GM12878 (cell line): ENCODE measurements around the gene LHX2. TPM values are rescaled to one million over a fixed set of nuclear protein-coding genes. Genes with fewer than 3 reads are reported as not detected.

ENCODE experiments used
- ATAC-seq: fragments of 200-7000 bp; cut with Tn5 transposase; 3 replicates; pipeline ENCODE4 v1.9.1; 2020; ENCODE audit warnings: mild to moderate bottlenecking, moderate library complexity
- BruUV-seq: library from RNA; stranded (reverse); fragments of 400-500 nt; replicated peaks from 2 replicates; lab custom pipeline; 2021; lab: Mats Ljungman, UMichigan
- CTCF ChIA-PET: fragments of 300-600 bp; sonication (Branson Sonifier 250); formaldehyde crosslinking; extraction: SDS; loops from one replicate; lab custom pipeline; 2021; ENCODE audit warnings: inconsistent platforms; lab: Yijun Ruan, JAX
- POLR2A ChIA-PET: fragments of 350-600 bp; formaldehyde crosslinking; extraction: SDS; loops from one replicate; lab custom pipeline; 2021; ENCODE audit warnings: inconsistent platforms; lab: Charles Lee
- RAD21 ChIA-PET: fragments of 300-600 bp; sonication (Branson Sonifier 250); formaldehyde crosslinking; loops from one replicate; lab custom pipeline; 2023; ENCODE audit warnings: antibody characterized with exemption; ENCODE audit not compliant: unreplicated experiment; lab: Charles Lee
- SMC1A ChIA-PET: fragments of 300-600 bp; sonication (Branson Sonifier 250); formaldehyde crosslinking; loops from one replicate; lab custom pipeline; 2023; ENCODE audit not compliant: unreplicated experiment, uncharacterized antibody; lab: Charles Lee
- DNase-seq: peaks from one replicate; pipeline ENCODE4 v3.0.0-alpha.2; 2011; ENCODE audit warnings: low read depth, low spot score
- FAIRE-seq: peaks from 3 replicates; lab custom pipeline; 2011; peaks lifted over from hg19 to GRCh38; lab: Jason Lieb, UNC
- H2AFZ ChIP-seq: 2 replicates; pipeline ENCODE4 v1.6.0; 2011; ENCODE audit warnings: low read depth, low read length, control low read depth; ENCODE audit not compliant: control insufficient read depth
- H3K27ac ChIP-seq: 2 replicates; pipeline ENCODE4 v1.5.1; 2011; ENCODE audit warnings: control low read depth; ENCODE audit not compliant: control insufficient read depth, insufficient read depth
- H3K27me3 ChIP-seq, 2 experiments: replicated peaks in 1 of 2; 2 replicates each; pipeline versions ENCODE4 v1.6.0 to v1.6.1; 2011; ENCODE audit warnings: low read length in 1 of 2; ENCODE audit not compliant: control insufficient read depth in 2 of 2, insufficient read depth in 2 of 2
- H3K36me3 ChIP-seq, 2 experiments: 2 replicates each; pipeline ENCODE4 v1.5.1; 2011; ENCODE audit warnings: low read length in 1 of 2; ENCODE audit not compliant: control insufficient read depth in 2 of 2, insufficient read depth in 2 of 2
- H3K4me1 ChIP-seq: 2 replicates; pipeline ENCODE4 v1.6.1; 2011; ENCODE audit warnings: mild to moderate bottlenecking, low read length, moderate library complexity, mixed read lengths; ENCODE audit not compliant: control insufficient read depth, insufficient read depth
- H3K4me2 ChIP-seq: 2 replicates; pipeline ENCODE4 v1.6.0; 2011; ENCODE audit warnings: control low read depth; ENCODE audit not compliant: control insufficient read depth, insufficient read depth
- H3K4me3 ChIP-seq: fragments of 200-600 bp; sonication (generic); 2 replicates; pipeline ENCODE4 v1.5.1; 2016
- H3K79me2 ChIP-seq: 2 replicates; pipeline ENCODE4 v1.6.0; 2011; ENCODE audit warnings: low read length; ENCODE audit not compliant: control insufficient read depth, insufficient read depth
- H3K9ac ChIP-seq: 2 replicates; pipeline ENCODE4 v1.8.0; 2011; ENCODE audit warnings: low read length, control low read depth, mixed read lengths; ENCODE audit not compliant: control insufficient read depth, insufficient read depth
- H3K9me3 ChIP-seq: replicated peaks from 3 replicates; pipeline ENCODE4 v1.5.1; 2011; ENCODE audit warnings: mild to moderate bottlenecking, low read length; ENCODE audit not compliant: control insufficient read depth, insufficient read depth
- H4K20me1 ChIP-seq: 2 replicates; pipeline ENCODE4 v1.6.0; 2011; ENCODE audit not compliant: control insufficient read depth, insufficient read depth
- ASH2L ChIP-seq: fragments of 300-600, 200-600 bp; sonication (generic); IDR thresholded peaks from 2 replicates; pipeline ENCODE4 v1.6.1; 2017; ENCODE audit warnings: low read depth, mild to moderate bottlenecking, borderline replicate concordance
- BACH1 ChIP-seq: fragments of 450-650 bp; IDR thresholded peaks from 2 replicates; pipeline ENCODE4 v1.6.1; 2017; ENCODE audit warnings: mild to moderate bottlenecking, borderline replicate concordance
- BHLHE40 ChIP-seq, 2 experiments: fragments of 450-650 bp in 1 of 2; IDR thresholded peaks; 2 replicates each; pipeline ENCODE4 v1.6.1; 2011 to 2017; ENCODE audit warnings: low read depth in 2 of 2, borderline replicate concordance in 1 of 2, improper control_type of control experiment in 1 of 2, low read length in 1 of 2, mild to moderate bottlenecking in 1 of 2
- CREB1 ChIP-seq: IDR thresholded peaks from 2 replicates; pipeline ENCODE4 v1.6.1; 2012; ENCODE audit warnings: low read depth, mild to moderate bottlenecking, inconsistent platforms
- EED ChIP-seq: sonication (generic); IDR thresholded peaks from 2 replicates; pipeline ENCODE4 v1.6.1; 2016; ENCODE audit warnings: antibody characterized with exemption, low read depth
- GABPA ChIP-seq: IDR thresholded peaks from 2 replicates; pipeline ENCODE4 v1.6.1; 2014; ENCODE audit warnings: antibody characterized with exemption, low read depth, mild to moderate bottlenecking, inconsistent platforms
- IKZF1 ChIP-seq: fragments of 450-650 bp; conservative IDR thresholded peaks from 2 replicates; pipeline ENCODE4 v1.6.1; 2017; ENCODE audit warnings: antibody characterized with exemption, mild to moderate bottlenecking
- IKZF2 ChIP-seq, 2 experiments: fragments of 450-650 bp; IDR thresholded peaks; 2 replicates each; pipeline ENCODE4 v1.6.1; 2017; ENCODE audit warnings: mild to moderate bottlenecking in 2 of 2, moderate library complexity in 2 of 2
- KAT2A ChIP-seq: conservative IDR thresholded peaks from 2 replicates; pipeline ENCODE4 v1.6.1; 2011; ENCODE audit warnings: low read depth, low read length; ENCODE audit not compliant: control insufficient read depth
- KDM1A ChIP-seq: fragments of 200-600 bp; sonication (generic); IDR thresholded peaks from 2 replicates; pipeline ENCODE4 v1.6.1; 2016; ENCODE audit warnings: borderline replicate concordance
- MAX ChIP-seq: IDR thresholded peaks from 2 replicates; pipeline ENCODE4 v1.6.1; 2012; ENCODE audit warnings: low read depth, low read length, improper control_type of control experiment
- MEF2A ChIP-seq: IDR thresholded peaks from 2 replicates; pipeline ENCODE4 v1.6.1; 2011; ENCODE audit warnings: low read depth, mild to moderate bottlenecking, low read length, moderate library complexity; ENCODE audit not compliant: insufficient read depth
- MTA2 ChIP-seq: fragments of 450-650 bp; IDR thresholded peaks from 2 replicates; pipeline ENCODE4 v1.6.1; 2016; ENCODE audit warnings: low read depth, mild to moderate bottlenecking, moderate library complexity
- PKNOX1 ChIP-seq: fragments of 450-650 bp; IDR thresholded peaks from 2 replicates; pipeline ENCODE4 v1.6.1; 2016; ENCODE audit warnings: mild to moderate bottlenecking
- RB1 ChIP-seq: fragments of 450-650 bp; formaldehyde crosslinking; IDR thresholded peaks from 2 replicates; pipeline ENCODE4 v1.6.1; 2017; ENCODE audit warnings: mild to moderate bottlenecking, borderline replicate concordance
- RELB ChIP-seq: fragments of 450-650 bp; IDR thresholded peaks from 2 replicates; pipeline ENCODE4 v1.6.1; 2017; ENCODE audit warnings: low read depth, mild to moderate bottlenecking, moderate library complexity
- SMARCA5 ChIP-seq: fragments of 450-650 bp; IDR thresholded peaks from 2 replicates; pipeline ENCODE4 v1.6.1; 2017; ENCODE audit warnings: mild to moderate bottlenecking
- SPI1 ChIP-seq: IDR thresholded peaks from 2 replicates; pipeline ENCODE4 v1.6.1; 2011; ENCODE audit warnings: low read depth, mild to moderate bottlenecking, low read length, moderate library complexity, borderline replicate concordance; ENCODE audit not compliant: insufficient read depth
- SUZ12 ChIP-seq: fragments of 200-600 bp; sonication (generic); IDR thresholded peaks from one replicate; pipeline ENCODE4 v1.6.1; 2018; ENCODE audit warnings: antibody characterized with exemption, mild to moderate bottlenecking; ENCODE audit not compliant: unreplicated experiment
- YY1 ChIP-seq: IDR thresholded peaks from 2 replicates; pipeline ENCODE4 v1.6.1; 2011; ENCODE audit warnings: low read depth, mild to moderate bottlenecking, low read length
- ZNF384 ChIP-seq: IDR thresholded peaks from 2 replicates; pipeline ENCODE4 v1.6.1; 2012; ENCODE audit warnings: low read depth, mild to moderate bottlenecking, low read length, improper control_type of control experiment, borderline replicate concordance
- WGBS: methylation state at CpG from one replicate; pipeline ENCODE4 v1.1.6; 2016; ENCODE audit warnings: low lambda C conversion rate; ENCODE audit not compliant: insufficient replicate concordance, insufficient coverage; ENCODE audit errors: missing lambda C conversion rate; 5-methylcytosine and 5-hydroxymethylcytosine counted together
- in situ Hi-C: fragments of 300-500 bp; cut with MboI; formaldehyde crosslinking; loops from 9 replicates; pipeline ENCODE4 v1.14.3; 2018; ENCODE audit warnings: mixed read lengths
- intact Hi-C: fragments of 100-400 bp; cut with micrococcal nuclease; formaldehyde crosslinking; loops from one replicate; pipeline ENCODE4 v1.14.2; 2022; ENCODE audit not compliant: unreplicated experiment
- polyA plus RNA-seq, 11 experiments: library from polyadenylated mRNA; depleted of rRNA in 4 of 11; unstranded in 6 of 11; stranded (reverse) in 5 of 11; fragments of >200 nt; fragmentation: Nextera tagmentation in 4 of 11; fragmentation: Illumina TruSeq in 1 of 11; extraction: Ambion mirVana in 4 of 11; extraction: Trizol in 1 of 11; gene quantifications; 1 replicate in 1 of 11; 2 replicates in 10 of 11; pipeline versions ENCODE4 v1.2.1 to v1.2.3, GENCODE V29; 2011 to 2016; ENCODE audit warnings: inconsistent platforms in 2 of 11, missing spikeins in 2 of 11, low read depth in 1 of 11
- total RNA-seq, 4 experiments: library from RNA; depleted of rRNA in 3 of 4; stranded (reverse); fragments of >200 nt in 3 of 4; fragmentation: Illumina TruSeq in 1 of 4; extraction: Trizol in 1 of 4; gene quantifications; 2 replicates each; pipeline versions ENCODE4 v1.2.1 to v1.2.3, GENCODE V29; 2013 to 2021

Gene LHX2
- total and polyA plus RNA-seq, 10 of the 15 experiments (the other 5 are each of a cell fraction or from before 2014, with no cell fraction given) = 0.82 to 69.8 (median 5.3) TPM

GRCh38 chr9:123996731-123997421 is 14.7 kb upstream of the LHX2 start:
- Histone ChIP-seq H3K79me2 (no peaks in the 10 kb centered on the region), H3K36me3 (no peaks in the 10 kb centered on the region), H3K4me3 (peak overlapping the region; percentile 7; the same call in 1 of the 2 replicates), H3K27me3 (peaks cover 0 to 17% of the 10 kb centered on the region in 2 experiments; a peak in 1 of 4 replicates), H3K4me1 (peaks cover 30% of the 10 kb centered on the region), H2AFZ (peak overlapping the region; percentile 78), H3K4me2 (peak overlapping the region; percentile 98), H3K9ac (peak overlapping the region; percentile 57), H3K27ac (peak overlapping the region; percentile 85), H4K20me1 (no peaks in the 10 kb centered on the region), H3K9me3 (no peaks in the 10 kb centered on the region)
- FAIRE-seq = no peak
- ChIA-PET RAD21 (interaction anchor here (0.5 to 4.2 kb wide), 34 partner anchors 11 to 471 kb away, joined by 3 to 52 read pairs (median 3); partner anchors contain the start of gene LHX2), SMC1A (interaction anchor here (0.8 to 3.5 kb wide), 26 partner anchors 9 to 398 kb away, joined by 3 to 22 read pairs (median 5); no protein-coding TSS in a partner anchor), POLR2A (interaction anchor here (0.6 to 3.6 kb wide), 17 partner anchors 9 to 201 kb away, joined by 3 to 29 read pairs (median 4); partner anchors contain the start of gene LHX2), CTCF (interaction anchor here (0.7 to 3.7 kb wide), 14 partner anchors 8 to 453 kb away, joined by 3 to 27 read pairs (median 4); partner anchors contain the start of gene LHX2)
- DNase-seq = no peak
- ATAC-seq = peak; percentile 76
- WGBS = 10% methylated on average over 23 of the region's 23 CpGs
- in situ Hi-C loops = no loop called here
- intact Hi-C loops = loop anchor here (5.0 kb wide), 1 partner anchor 70 kb away; no protein-coding TSS in a partner anchor
- BruUV-seq = no TSS peak
- TF ChIP-seq KAT2A (no peak), RB1 (no peak), SUZ12 (no peak), PKNOX1 (no peak), GABPA (no peak), IKZF1 (peak; percentile 93), ZNF384 (no peak), EED (peak; percentile 77), SPI1 (0 out of 2 replicates have a peak, but pooled peaks have one; percentile 20), ASH2L (no peak), BHLHE40 (IDR thresholded peaks at IDR 0.05; ENCODE audit: borderline replicate concordance in 1 of 2, low read depth in 2 of 2, low read length in 1 of 2) (peak in 1 of 2 experiments; percentile 42; a peak in 3 of 4 replicates), BACH1 (no peak), KDM1A (no peak), MTA2 (0 out of 2 replicates have a peak, but pooled peaks have one; percentile 30), CREB1 (0 out of 2 replicates have a peak, but pooled peaks have one; percentile 28), RELB (peak; percentile 81; the same call in 1 of the 2 replicates), SMARCA5 (peak; percentile 58; the same call in 1 of the 2 replicates), YY1 (0 out of 2 replicates have a peak, but pooled peaks have one; percentile 7), MEF2A (no peak), MAX (peak; percentile 28; the same call in 1 of the 2 replicates), IKZF2 (IDR thresholded peaks at IDR 0.05) (peak; percentile 80 to 84; a peak in 3 of 4 replicates)
